ENCODE data around the gene EFS. TPM values are rescaled to one million over a fixed set of nuclear protein-coding genes. Genes with fewer than 3 reads are reported as not detected.
A peak's percentile ranks its signal among the peaks of the same experiment; 100 is the strongest.

Gene EFS
- total RNA-seq, 1 experiment from 2014 or later = 0.36 TPM

GRCh38 chr14:23354990-23355389 lies 10.0 kb downstream of the EFS start:
- Histone ChIP-seq H3K9me2 (replicated peaks; ENCODE audit: low read length) (no peaks in the 10 kb centered on the region), H3F3A (ENCODE audit: low read length, unreplicated experiment) (no peaks in the 10 kb centered on the region), H3K4me2 (ENCODE audit: low read length) (no peak overlapping the region), H4K20me1 (ENCODE audit: low read length) (no peaks in the 10 kb centered on the region), H3K9me3 (ENCODE audit: low read length) (no peaks in the 10 kb centered on the region), H3K27me3 (ENCODE audit: low read length) (peaks cover 49% of the 10 kb centered on the region), H3K4me3 (ENCODE audit: low read length) (no peak overlapping the region), H2AFZ (ENCODE audit: low read length) (no peak overlapping the region), H3K9ac (ENCODE audit: low read length) (no peak overlapping the region), H3K36me3 (ENCODE audit: low read depth, low read length) (no peaks in the 10 kb centered on the region), H3K4me1 (ENCODE audit: insufficient read depth, low read length) (no peaks in the 10 kb centered on the region), H3K79me2 (ENCODE audit: low read length) (no peaks in the 10 kb centered on the region), H3K27ac (ENCODE audit: low read length) (no peak overlapping the region)
- ChIA-PET CTCF (no interaction called here), POLR2A (ENCODE audit: unreplicated experiment) (no interaction called here)
- intact Hi-C loops (cut with micrococcal nuclease) = no loop called here
- DNase-seq (no peak), ATAC-seq (no peak)
- no TSS peak for BruUV-seq (replicated peaks)
- TF ChIP-seq EZH2 (IDR thresholded peaks at IDR 0.05; ENCODE audit: low read length, unreplicated experiment) (no peak), EZH2phosphoT487 (IDR thresholded peaks at IDR 0.05; ENCODE audit: borderline replicate concordance, low read length) (no peak)
- TF ChIP-seq, protein P1, sequence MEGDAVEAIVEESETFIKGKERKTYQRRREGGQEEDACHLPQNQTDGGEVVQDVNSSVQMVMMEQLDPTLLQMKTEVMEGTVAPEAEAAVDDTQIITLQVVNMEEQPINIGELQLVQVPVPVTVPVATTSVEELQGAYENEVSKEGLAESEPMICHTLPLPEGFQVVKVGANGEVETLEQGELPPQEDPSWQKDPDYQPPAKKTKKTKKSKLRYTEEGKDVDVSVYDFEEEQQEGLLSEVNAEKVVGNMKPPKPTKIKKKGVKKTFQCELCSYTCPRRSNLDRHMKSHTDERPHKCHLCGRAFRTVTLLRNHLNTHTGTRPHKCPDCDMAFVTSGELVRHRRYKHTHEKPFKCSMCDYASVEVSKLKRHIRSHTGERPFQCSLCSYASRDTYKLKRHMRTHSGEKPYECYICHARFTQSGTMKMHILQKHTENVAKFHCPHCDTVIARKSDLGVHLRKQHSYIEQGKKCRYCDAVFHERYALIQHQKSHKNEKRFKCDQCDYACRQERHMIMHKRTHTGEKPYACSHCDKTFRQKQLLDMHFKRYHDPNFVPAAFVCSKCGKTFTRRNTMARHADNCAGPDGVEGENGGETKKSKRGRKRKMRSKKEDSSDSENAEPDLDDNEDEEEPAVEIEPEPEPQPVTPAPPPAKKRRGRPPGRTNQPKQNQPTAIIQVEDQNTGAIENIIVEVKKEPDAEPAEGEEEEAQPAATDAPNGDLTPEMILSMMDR (conservative IDR thresholded peaks at IDR 0.05; ENCODE audit: low read depth, low read length) = no peak

DNA sequence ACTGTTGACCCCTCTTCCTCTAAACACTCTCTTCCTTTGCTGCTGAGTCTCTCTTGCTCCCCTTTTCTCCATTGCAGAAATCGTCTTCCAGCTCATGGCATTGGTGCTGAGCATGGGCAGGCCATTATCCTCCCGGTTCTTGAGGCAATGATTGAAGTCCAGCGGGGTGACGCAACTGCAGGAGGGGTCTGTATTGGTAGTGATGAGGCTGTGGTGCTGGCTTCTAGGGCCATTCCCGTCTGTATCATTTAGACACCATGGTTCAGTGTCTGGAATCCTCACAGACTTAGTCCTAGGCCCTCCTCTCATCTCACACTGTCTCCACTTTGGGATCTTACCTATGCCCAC lies 11.6 kb downstream of the EFS start:
- TF ChIP-seq, protein P1 (conservative IDR thresholded peaks at IDR 0.05; ENCODE audit: low read depth, low read length) = no peak
- TF ChIP-seq EZH2 (IDR thresholded peaks at IDR 0.05; ENCODE audit: low read length, unreplicated experiment) (no peak), EZH2phosphoT487 (IDR thresholded peaks at IDR 0.05; ENCODE audit: borderline replicate concordance, low read length) (no peak)
- Histone ChIP-seq H3K27me3 (ENCODE audit: low read length) (peaks cover 49% of the 10 kb centered on the region), H3K4me3 (ENCODE audit: low read length) (no peak overlapping the region), H3K4me2 (ENCODE audit: low read length) (no peak overlapping the region), H3K36me3 (ENCODE audit: low read depth, low read length) (no peaks in the 10 kb centered on the region), H3K4me1 (ENCODE audit: insufficient read depth, low read length) (no peaks in the 10 kb centered on the region), H2AFZ (ENCODE audit: low read length) (no peak overlapping the region), H3F3A (ENCODE audit: low read length, unreplicated experiment) (no peaks in the 10 kb centered on the region), H3K9ac (ENCODE audit: low read length) (no peak overlapping the region), H4K20me1 (ENCODE audit: low read length) (no peaks in the 10 kb centered on the region), H3K9me3 (ENCODE audit: low read length) (no peaks in the 10 kb centered on the region), H3K9me2 (replicated peaks; ENCODE audit: low read length) (no peaks in the 10 kb centered on the region), H3K27ac (ENCODE audit: low read length) (no peak overlapping the region), H3K79me2 (ENCODE audit: low read length) (no peaks in the 10 kb centered on the region)
- POLR2A ChIA-PET (ENCODE audit: unreplicated experiment) = no interaction called here
- no TSS peak for BruUV-seq (replicated peaks)
- intact Hi-C loops (cut with micrococcal nuclease) = no loop called here
- CTCF ChIA-PET = interaction anchor here (0.9 kb wide), 1 partner anchor 9 kb away, joined by 3 read pairs; no protein-coding TSS in a partner anchor
- ATAC-seq = no peak
- DNase-seq = no peak

- no peaks in the 10 kb centered on the region for H3K36me3 ChIP-seq (ENCODE audit: low read depth, low read length)
- peak within 1 kb of the TSS; percentile 70 for H3K4me3 ChIP-seq (ENCODE audit: low read length)
- no peaks in the 10 kb centered on the region for H3K79me2 ChIP-seq (ENCODE audit: low read length)
- H3K4me2 ChIP-seq (ENCODE audit: low read length) = peak within 1 kb of the TSS; percentile 91
- intact Hi-C loops (cut with micrococcal nuclease) = no loop called here
- no peaks in the 10 kb centered on the region for H3K9me2 ChIP-seq (replicated peaks; ENCODE audit: low read length)
- ChIA-PET POLR2A (ENCODE audit: unreplicated experiment) (no interaction called here), CTCF (interaction anchor here (0.9 kb wide), 1 partner anchor 9 kb away, joined by 3 read pairs; no protein-coding TSS in a partner anchor)
- H4K20me1 ChIP-seq (ENCODE audit: low read length) = no peaks in the 10 kb centered on the region
- TF ChIP-seq EZH2 (IDR thresholded peaks at IDR 0.05; ENCODE audit: low read length, unreplicated experiment) (no peak), EZH2phosphoT487 (IDR thresholded peaks at IDR 0.05; ENCODE audit: borderline replicate concordance, low read length) (no peak)
- TF ChIP-seq, protein P1 (conservative IDR thresholded peaks at IDR 0.05; ENCODE audit: low read depth, low read length) = no peak
- H3K27me3 ChIP-seq (ENCODE audit: low read length) = peaks cover 48% of the 10 kb centered on the region
- no peaks in the 10 kb centered on the region for H3K9me3 ChIP-seq (ENCODE audit: low read length)
- ATAC-seq (peak; percentile 96), DNase-seq (peak; percentile 72)
- no peaks in the 10 kb centered on the region for H3F3A ChIP-seq (ENCODE audit: low read length, unreplicated experiment)
- no peaks in the 10 kb centered on the region for H3K4me1 ChIP-seq (ENCODE audit: insufficient read depth, low read length)
- no peak within 1 kb of the TSS for H3K27ac ChIP-seq (ENCODE audit: low read length)
- no TSS peak for BruUV-seq (replicated peaks)
- H3K9ac ChIP-seq (ENCODE audit: low read length) = no peak within 1 kb of the TSS
- peak within 1 kb of the TSS; percentile 85 for H2AFZ ChIP-seq (ENCODE audit: low read length)
Observed at GRCh38 chr14:23352506-23353432, 12.2 kb downstream of the EFS start, which contains the start of gene SLC22A17. Gene SLC22A17, minus strand, starts transcription at chr14:23352887.
